Spleen (tissue), 11 donors: ENCODE data around the gene FOXE1. TPM values are rescaled to one million over a fixed set of nuclear protein-coding genes. Genes with fewer than 3 reads are reported as not detected.

Experiments
- DNase-seq: peaks from one replicate; pipeline ENCODE4 v3.0.0-alpha.2; 2020
- H3K27ac ChIP-seq, 8 donors: fragments of 200-600 bp; sonication (generic) in 7 of 8; 1 replicate in 4 of 8; 2 replicates in 4 of 8; pipeline versions ENCODE4 v1.5.0 to v1.8.0; 2016 to 2021; ENCODE audit warnings: inconsistent platforms in 4 of 8, mild to moderate bottlenecking in 4 of 8, moderate library complexity in 1 of 8
- H3K27me3 ChIP-seq, 7 donors: fragments of 200-600 bp; sonication (generic) in 6 of 7; replicated peaks in 1 of 7; 1 replicate in 4 of 7; 2 replicates in 3 of 7; pipeline versions ENCODE4 v1.5.0 to v1.8.0; 2016 to 2021; ENCODE audit warnings: inconsistent platforms in 3 of 7, mild to moderate bottlenecking in 1 of 7
- H3K36me3 ChIP-seq, 6 donors: fragments of 200-600 bp; sonication (generic) in 5 of 6; 1 replicate in 4 of 6; 2 replicates in 2 of 6; pipeline versions ENCODE4 v1.5.0 to v1.8.0; 2016 to 2021; ENCODE audit warnings: inconsistent platforms in 2 of 6
- H3K4me1 ChIP-seq, 6 donors: fragments of 200-600 bp; sonication (generic) in 5 of 6; 1 replicate in 3 of 6; 2 replicates in 3 of 6; pipeline versions ENCODE4 v1.5.0 to v1.8.0; 2016 to 2021; ENCODE audit warnings: inconsistent platforms in 3 of 6
- H3K4me3 ChIP-seq, 8 donors: fragments of 200-600 bp; sonication (generic) in 7 of 8; 1 replicate in 4 of 8; 2 replicates in 4 of 8; pipeline versions ENCODE4 v1.5.0 to v1.8.0; 2016 to 2021; ENCODE audit warnings: inconsistent platforms in 4 of 8, mild to moderate bottlenecking in 4 of 8, moderate library complexity in 2 of 8
- H3K9me3 ChIP-seq, 8 donors: fragments of 200-600 bp; sonication (generic) in 7 of 8; 1 replicate in 4 of 8; 2 replicates in 4 of 8; pipeline versions ENCODE4 v1.5.0 to v1.8.0; 2016 to 2021; ENCODE audit warnings: inconsistent platforms in 4 of 8
- POLR2A ChIP-seq, 3 donors: fragments of 450-650 bp; IDR thresholded peaks; one replicate each; pipeline ENCODE4 v1.5.1; 2017; ENCODE audit warnings: antibody characterized with exemption in 3 of 3, mild to moderate bottlenecking in 1 of 3
- POLR2AphosphoS5 ChIP-seq, 3 donors: sonication (generic); formaldehyde crosslinking; IDR thresholded peaks; one replicate each; pipeline ENCODE4 v1.5.1; 2017; ENCODE audit warnings: antibody characterized with exemption in 3 of 3
- WGBS, 5 donors: extraction: QIAGEN DNeasy Blood & Tissue Kit in 3 of 5; methylation state at CpG; one replicate each; pipeline versions ENCODE4 v1.1.5 to v1.1.7; 2013 to 2018; 5-methylcytosine and 5-hydroxymethylcytosine counted together
- intact Hi-C: fragments of 100-400 bp; cut with DNase I; formaldehyde crosslinking; loops from one replicate; pipeline ENCODE4 v1.15.0; 2023; ENCODE audit warnings: low total_unique reads
- polyA plus RNA-seq, 3 donors: library from polyadenylated mRNA; stranded (reverse); fragments of 200-250 nt; gene quantifications; one replicate each; pipeline ENCODE4 v1.2.1, GENCODE V29; 2013
- total RNA-seq, 7 donors: library from RNA; depleted of rRNA in 3 of 7; stranded (reverse); fragments of >200 nt in 3 of 7; fragmentation: NEBNext Ultra II Directional in 4 of 7; extraction: Animal tissue kit (Norgen Biotek cat#: 25700) in 4 of 7; gene quantifications; one replicate each; pipeline versions ENCODE4 v1.1.0 to v1.2.1, GENCODE V29; 2016 to 2021
- TF ChIP-seq, protein P1 (sequence below), 11 experiments: fragments of 200-600 bp in 7 of 11; fragments of 450-650 bp in 4 of 11; sonication (generic) in 4 of 11; IDR thresholded peaks in 8 of 11; conservative IDR thresholded peaks in 3 of 11; 1 replicate in 7 of 11; 2 replicates in 4 of 11; pipeline versions ENCODE4 v1.4.0 to v1.8.0; 2016 to 2021; ENCODE audit warnings: antibody characterized with exemption in 11 of 11, inconsistent platforms in 4 of 11, mild to moderate bottlenecking in 1 of 11
- donor health status: healthy with polysubstance abuse.
- donor health status: DM: no; HTN: no; CAD: no; lungs with moderate emphysema.
- donor health status: DM: no; HTN: no; CAD: no.
- donor health status: Bipolar disorder and iron deficiency.
- donor health status: healthy.
- donor health status: DM: no; HTN: no; CAD: no.
- donor health status: DM: yes; HTN: yes; CAD: no.

Gene FOXE1
- total and polyA plus RNA-seq, 10 donors, result 0.02 to 0.04 (median 0.03) TPM; not detected in 7

DNA sequence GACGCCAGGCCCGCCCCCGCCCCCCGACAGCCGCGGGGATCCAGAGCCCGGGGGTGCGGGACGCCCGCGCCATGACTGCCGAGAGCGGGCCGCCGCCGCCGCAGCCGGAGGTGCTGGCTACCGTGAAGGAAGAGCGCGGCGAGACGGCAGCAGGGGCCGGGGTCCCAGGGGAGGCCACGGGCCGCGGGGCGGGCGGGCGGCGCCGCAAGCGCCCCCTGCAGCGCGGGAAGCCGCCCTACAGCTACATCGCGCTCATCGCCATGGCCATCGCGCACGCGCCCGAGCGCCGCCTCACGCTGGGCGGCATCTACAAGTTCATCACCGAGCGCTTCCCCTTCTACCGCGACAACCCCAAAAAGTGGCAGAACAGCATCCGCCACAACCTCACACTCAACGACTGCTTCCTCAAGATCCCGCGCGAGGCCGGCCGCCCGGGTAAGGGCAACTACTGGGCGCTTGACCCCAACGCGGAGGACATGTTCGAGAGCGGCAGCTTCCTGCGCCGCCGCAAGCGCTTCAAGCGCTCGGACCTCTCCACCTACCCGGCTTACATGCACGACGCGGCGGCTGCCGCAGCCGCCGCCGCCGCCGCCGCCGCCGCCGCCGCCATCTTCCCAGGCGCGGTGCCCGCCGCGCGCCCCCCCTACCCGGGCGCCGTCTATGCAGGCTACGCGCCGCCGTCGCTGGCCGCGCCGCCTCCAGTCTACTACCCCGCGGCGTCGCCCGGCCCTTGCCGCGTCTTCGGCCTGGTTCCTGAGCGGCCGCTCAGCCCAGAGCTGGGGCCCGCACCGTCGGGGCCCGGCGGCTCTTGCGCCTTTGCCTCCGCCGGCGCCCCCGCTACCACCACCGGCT, 1.0 kb downstream of the FOXE1 start:
- Histone ChIP-seq H3K27me3 (peaks cover 25 to 100% (median 100%) of the 10 kb centered on the region in 7 donors), H3K36me3 (no peaks in the 10 kb centered on the region), H3K27ac (no peak overlapping the region), H3K4me1 (peaks cover 9 to 60% (median 48%) of the 10 kb centered on the region in 6 donors), H3K9me3 (peaks cover 0 to 8% (median 0%) of the 10 kb centered on the region in 8 donors), H3K4me3 (peak overlapping the region; percentile 18 to 79 (median 48))
- TF ChIP-seq POLR2AphosphoS5 (IDR thresholded peaks at IDR 0.05), result no peak
- TF ChIP-seq, protein P1, sequence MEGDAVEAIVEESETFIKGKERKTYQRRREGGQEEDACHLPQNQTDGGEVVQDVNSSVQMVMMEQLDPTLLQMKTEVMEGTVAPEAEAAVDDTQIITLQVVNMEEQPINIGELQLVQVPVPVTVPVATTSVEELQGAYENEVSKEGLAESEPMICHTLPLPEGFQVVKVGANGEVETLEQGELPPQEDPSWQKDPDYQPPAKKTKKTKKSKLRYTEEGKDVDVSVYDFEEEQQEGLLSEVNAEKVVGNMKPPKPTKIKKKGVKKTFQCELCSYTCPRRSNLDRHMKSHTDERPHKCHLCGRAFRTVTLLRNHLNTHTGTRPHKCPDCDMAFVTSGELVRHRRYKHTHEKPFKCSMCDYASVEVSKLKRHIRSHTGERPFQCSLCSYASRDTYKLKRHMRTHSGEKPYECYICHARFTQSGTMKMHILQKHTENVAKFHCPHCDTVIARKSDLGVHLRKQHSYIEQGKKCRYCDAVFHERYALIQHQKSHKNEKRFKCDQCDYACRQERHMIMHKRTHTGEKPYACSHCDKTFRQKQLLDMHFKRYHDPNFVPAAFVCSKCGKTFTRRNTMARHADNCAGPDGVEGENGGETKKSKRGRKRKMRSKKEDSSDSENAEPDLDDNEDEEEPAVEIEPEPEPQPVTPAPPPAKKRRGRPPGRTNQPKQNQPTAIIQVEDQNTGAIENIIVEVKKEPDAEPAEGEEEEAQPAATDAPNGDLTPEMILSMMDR (IDR thresholded peaks at IDR 0.05 in 8 of 11, conservative IDR thresholded peaks at IDR 0.05 in 3 of 11), result peak in 3 of 11 experiments; percentile 24 to 50 (median 43)
- 0 to 7% (median 3%) methylated on average over 1 to 125 of the region's 125 CpGs for WGBS, 5 donors
- DNase-seq, result peak; percentile 86
- intact Hi-C loops, result no loop called here

DNA sequence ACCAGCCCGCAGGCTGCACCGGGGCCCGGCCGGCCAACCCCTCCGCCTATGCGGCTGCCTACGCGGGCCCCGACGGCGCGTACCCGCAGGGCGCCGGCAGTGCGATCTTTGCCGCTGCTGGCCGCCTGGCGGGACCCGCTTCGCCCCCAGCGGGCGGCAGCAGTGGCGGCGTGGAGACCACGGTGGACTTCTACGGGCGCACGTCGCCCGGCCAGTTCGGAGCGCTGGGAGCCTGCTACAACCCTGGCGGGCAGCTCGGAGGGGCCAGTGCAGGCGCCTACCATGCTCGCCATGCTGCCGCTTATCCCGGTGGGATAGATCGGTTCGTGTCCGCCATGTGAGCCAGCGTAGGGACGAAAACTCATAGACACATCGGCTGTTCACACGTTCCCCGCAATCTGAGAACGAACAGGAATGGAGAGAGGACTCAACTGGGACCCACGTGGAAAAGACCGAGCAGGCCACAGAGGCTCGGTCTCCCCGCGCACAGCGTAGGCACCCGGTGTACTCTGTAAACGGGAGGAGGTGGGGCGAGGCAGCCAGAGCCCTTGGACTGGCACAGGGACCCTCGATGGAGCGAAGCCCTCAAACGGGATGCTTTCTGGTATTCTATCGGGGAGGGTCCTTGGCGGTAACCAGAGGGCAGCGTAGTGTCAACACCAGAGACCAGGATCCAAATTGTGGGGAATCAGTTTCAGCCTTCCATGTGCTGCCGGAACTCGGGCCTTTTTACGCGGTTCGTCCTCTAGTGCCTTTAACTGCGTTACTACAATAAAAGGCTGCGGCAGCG, 1.9 kb downstream of the FOXE1 start:
- peak overlapping the region in 7 of 8 donors; percentile 5 to 79 (median 51) for H3K4me3 ChIP-seq
- peaks cover 6 to 54% (median 45%) of the 10 kb centered on the region in 6 donors for H3K4me1 ChIP-seq
- H3K36me3 ChIP-seq, result no peaks in the 10 kb centered on the region
- intact Hi-C loops, result no loop called here
- H3K9me3 ChIP-seq, result peaks cover 0 to 8% (median 0%) of the 10 kb centered on the region in 8 donors
- WGBS, 5 donors, result 10 to 22% (median 15%) methylated on average over 49 to 71 of the region's 71 CpGs
- no peak overlapping the region for H3K27ac ChIP-seq
- DNase-seq, result no peak
- TF ChIP-seq POLR2AphosphoS5 (IDR thresholded peaks at IDR 0.05), result no peak
- TF ChIP-seq POLR2A (IDR thresholded peaks at IDR 0.05), result no peak
- TF ChIP-seq, protein P1 (IDR thresholded peaks at IDR 0.05 in 8 of 11, conservative IDR thresholded peaks at IDR 0.05 in 3 of 11), result no peak
- peaks cover 25 to 100% (median 100%) of the 10 kb centered on the region in 7 donors for H3K27me3 ChIP-seq

DNA sequence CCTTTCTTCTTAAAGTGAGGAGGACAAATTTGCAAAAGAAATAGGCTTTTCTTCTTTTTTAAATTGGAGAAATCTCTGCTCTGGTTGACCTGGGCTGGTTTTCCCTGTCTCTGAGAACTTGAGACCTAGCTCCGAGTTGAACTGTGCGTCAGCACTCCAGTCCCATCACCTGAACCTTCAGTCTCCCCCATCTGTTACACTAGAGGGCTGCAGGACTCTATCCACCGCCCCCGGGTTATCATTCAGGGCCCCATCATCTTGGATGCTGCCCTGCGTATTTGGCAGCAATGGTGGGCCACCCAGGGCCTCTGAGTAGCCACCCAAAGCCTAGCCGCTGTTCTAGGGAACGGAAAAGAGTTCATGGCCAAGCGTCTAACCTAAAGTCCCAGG, 2.5 kb downstream of the FOXE1 start:
- Histone ChIP-seq H3K36me3 (no peaks in the 10 kb centered on the region), H3K4me1 (peaks cover 6 to 54% (median 45%) of the 10 kb centered on the region in 6 donors), H3K9me3 (peaks cover 0 to 8% (median 0%) of the 10 kb centered on the region in 8 donors), H3K4me3 (no peak overlapping the region), H3K27me3 (peaks cover 25 to 100% (median 100%) of the 10 kb centered on the region in 7 donors), H3K27ac (no peak overlapping the region)
- no peak for DNase-seq
- TF ChIP-seq POLR2AphosphoS5 (IDR thresholded peaks at IDR 0.05) (no peak), POLR2A (IDR thresholded peaks at IDR 0.05) (no peak)
- TF ChIP-seq, protein P1 (IDR thresholded peaks at IDR 0.05 in 8 of 11, conservative IDR thresholded peaks at IDR 0.05 in 3 of 11), result no peak
- intact Hi-C loops, result no loop called here
- WGBS, 5 donors, result 10 to 25% (median 14%) methylated on average over 8 of the region's 8 CpGs
